ENCODE measurements around the gene OR2T27. TPM values are rescaled to one million over a fixed set of nuclear protein-coding genes. Genes with fewer than 3 reads are reported as not detected.
"Not testable (repeated sequence)": the region's sequence is repeated elsewhere in the genome, so short reads cannot be mapped to it uniquely, and the experiment has no call there.

Gene OR2T27
- total and polyA plus RNA-seq, 5 donors: not detected

DNA sequence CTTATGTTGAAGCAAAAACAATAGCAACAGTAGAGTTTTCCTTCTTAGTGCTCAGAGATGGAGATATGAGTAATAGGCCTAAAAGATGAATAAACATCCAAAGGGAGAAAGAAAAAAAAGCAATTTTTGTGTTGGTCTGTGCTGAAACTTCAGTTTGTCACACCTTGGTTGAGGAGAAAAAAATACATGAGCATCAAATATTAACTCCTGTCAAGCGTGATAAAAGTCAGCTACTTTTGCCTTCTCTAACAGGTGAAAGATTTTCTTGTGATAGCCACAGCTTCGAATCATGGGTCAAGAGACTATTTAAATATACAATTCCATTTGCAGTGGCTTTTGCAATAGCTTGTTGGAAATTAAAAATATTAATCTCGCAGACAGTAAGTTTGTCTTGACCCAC, 14.4 kb downstream of the OR2T27 start:
- H3K27me3 ChIP-seq (ENCODE audit: control insufficient read depth, insufficient read depth); H3K27ac ChIP-seq (ENCODE audit: low read length); intact Hi-C loops (cut with DNase I); H3K4me1 ChIP-seq (ENCODE audit: control insufficient read depth, insufficient read depth, low read length); H3K4me3 ChIP-seq (ENCODE audit: low read length); H3K9me3 ChIP-seq (ENCODE audit: control insufficient read depth, low read length); DNase-seq; ATAC-seq: not testable (repeated sequence)
- no CpG with 5 or more reads among the region's 3 CpGs for WGBS

DNA sequence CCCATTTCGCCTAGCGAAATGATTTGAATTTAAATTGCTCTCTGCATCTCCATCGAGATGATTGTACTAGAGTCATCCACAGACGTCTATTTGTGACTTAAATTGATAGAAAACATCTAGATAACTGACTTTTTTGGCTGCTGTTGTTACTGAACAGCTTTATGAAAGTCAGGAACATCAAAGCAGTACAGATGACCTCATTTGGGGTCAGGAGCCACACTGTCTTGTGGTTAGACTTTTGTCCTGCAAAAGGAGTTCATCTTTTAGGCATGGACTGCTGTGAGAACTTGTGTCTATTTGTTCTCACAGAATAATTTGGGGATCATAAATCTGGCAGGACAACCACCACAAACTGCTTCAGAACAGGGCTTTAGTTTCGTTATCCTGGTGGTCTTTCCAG, 15.7 kb downstream of the OR2T27 start:
- H3K27me3 ChIP-seq (ENCODE audit: control insufficient read depth, insufficient read depth); H3K4me3 ChIP-seq (ENCODE audit: low read length); H3K9me3 ChIP-seq (ENCODE audit: control insufficient read depth, low read length); intact Hi-C loops (cut with DNase I); ATAC-seq; H3K4me1 ChIP-seq (ENCODE audit: control insufficient read depth, insufficient read depth, low read length); H3K27ac ChIP-seq (ENCODE audit: low read length); DNase-seq: not testable (repeated sequence)
- WGBS: no CpG with 5 or more reads among the region's 5 CpGs

DNA sequence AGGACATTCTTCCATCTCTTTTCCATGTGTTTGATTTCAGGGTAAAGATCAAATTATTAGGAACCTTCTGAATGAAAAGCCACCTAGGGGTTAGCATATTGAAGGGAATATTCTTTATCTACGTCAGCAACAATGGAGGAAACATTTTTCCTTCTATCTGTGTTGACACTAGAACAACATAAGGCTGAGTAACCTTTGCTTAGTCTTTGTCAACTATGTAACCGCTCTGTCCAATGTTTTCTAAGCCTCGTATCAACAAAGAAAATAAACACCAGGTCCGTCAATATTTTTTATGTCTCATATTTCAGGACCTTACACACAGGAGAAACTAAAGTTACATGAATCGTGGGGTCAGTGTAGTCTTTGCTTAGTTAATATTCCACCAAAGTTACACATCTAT, 18.7 kb downstream of the OR2T27 start:
- H3K4me3 ChIP-seq (ENCODE audit: low read length); H3K27me3 ChIP-seq (ENCODE audit: control insufficient read depth, insufficient read depth); H3K4me1 ChIP-seq (ENCODE audit: control insufficient read depth, insufficient read depth, low read length); H3K27ac ChIP-seq (ENCODE audit: low read length); intact Hi-C loops (cut with DNase I); DNase-seq; H3K9me3 ChIP-seq (ENCODE audit: control insufficient read depth, low read length); ATAC-seq: not testable (repeated sequence)
- WGBS: 42% methylated on average over 2 of the region's 5 CpGs

DNA sequence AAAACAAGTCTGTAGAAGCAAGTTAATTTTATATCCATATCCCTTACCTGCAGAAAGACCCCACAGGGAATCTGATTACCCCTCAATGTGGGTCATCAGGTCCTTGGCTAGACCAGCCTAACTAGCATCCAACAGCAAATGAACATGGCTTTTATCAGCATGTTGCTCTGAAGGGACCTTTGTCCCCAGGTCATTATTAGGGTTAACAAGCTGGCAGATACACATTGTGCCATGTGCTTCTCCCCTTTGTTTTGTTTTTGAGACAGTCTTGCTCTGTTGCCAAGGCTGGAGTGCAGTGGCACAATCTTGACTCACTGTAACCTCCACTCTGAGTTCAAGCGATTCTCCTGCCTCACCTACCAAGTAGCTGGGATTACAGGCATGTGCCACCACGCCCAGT, 20.3 kb downstream of the OR2T27 start, which contains the start of gene OR2T11:
TSS of gene OR2T11 (minus strand) at position 101 of the 400 bp plus-strand sequence. CDS start 7,963 bp downstream, outside the sequence.
- intact Hi-C loops (cut with DNase I); ATAC-seq; H3K4me3 ChIP-seq (ENCODE audit: low read length); H3K27me3 ChIP-seq (ENCODE audit: control insufficient read depth, insufficient read depth); H3K4me1 ChIP-seq (ENCODE audit: control insufficient read depth, insufficient read depth, low read length); DNase-seq; H3K27ac ChIP-seq (ENCODE audit: low read length); H3K9me3 ChIP-seq (ENCODE audit: control insufficient read depth, low read length): not testable (repeated sequence)
- WGBS: no CpG with 5 or more reads among the region's 2 CpGs

DNA sequence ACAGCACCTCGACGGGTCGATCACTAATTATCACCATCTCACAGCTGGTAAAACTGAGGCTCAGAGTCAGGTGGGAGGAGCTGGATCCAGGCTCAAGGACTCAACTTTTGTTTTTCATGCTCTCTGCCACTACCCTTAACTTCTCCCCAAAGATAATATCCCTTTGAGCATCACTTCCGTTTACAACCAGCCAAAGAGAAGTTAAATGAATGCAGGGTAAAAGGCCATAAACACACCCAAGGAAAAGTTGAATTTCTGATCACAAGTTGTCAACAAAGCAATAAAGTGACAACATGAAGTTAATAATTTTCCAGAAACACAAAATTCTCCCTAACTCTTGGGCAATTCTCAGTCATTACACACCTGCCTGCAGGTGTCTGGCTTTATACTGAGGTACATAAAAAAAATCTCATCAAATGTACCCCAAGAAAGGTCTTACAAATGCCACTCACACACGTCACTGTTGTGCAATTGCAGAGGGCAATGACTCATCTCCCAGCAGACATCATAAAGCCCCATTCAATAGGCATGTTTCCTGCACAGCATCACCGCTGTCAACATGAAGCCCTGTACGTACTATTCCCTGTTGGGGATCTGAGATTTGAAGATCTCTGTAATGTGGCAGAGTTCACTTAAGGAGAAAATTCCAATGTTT, 23.8 kb downstream of the OR2T27 start:
- no peak overlapping the region for H3K27ac ChIP-seq (ENCODE audit: low read length)
- WGBS: 70% methylated on average over 7 of the region's 7 CpGs
- no peaks in the 10 kb centered on the region for H3K27me3 ChIP-seq (ENCODE audit: control insufficient read depth, insufficient read depth)
- ATAC-seq (no peak), DNase-seq (no peak)
- no peaks in the 10 kb centered on the region for H3K9me3 ChIP-seq (ENCODE audit: control insufficient read depth, low read length)
- H3K4me1 ChIP-seq (ENCODE audit: control insufficient read depth, insufficient read depth, low read length): no peaks in the 10 kb centered on the region
- intact Hi-C loops (cut with DNase I): no loop called here
- no peak overlapping the region for H3K4me3 ChIP-seq (ENCODE audit: low read length)

DNA sequence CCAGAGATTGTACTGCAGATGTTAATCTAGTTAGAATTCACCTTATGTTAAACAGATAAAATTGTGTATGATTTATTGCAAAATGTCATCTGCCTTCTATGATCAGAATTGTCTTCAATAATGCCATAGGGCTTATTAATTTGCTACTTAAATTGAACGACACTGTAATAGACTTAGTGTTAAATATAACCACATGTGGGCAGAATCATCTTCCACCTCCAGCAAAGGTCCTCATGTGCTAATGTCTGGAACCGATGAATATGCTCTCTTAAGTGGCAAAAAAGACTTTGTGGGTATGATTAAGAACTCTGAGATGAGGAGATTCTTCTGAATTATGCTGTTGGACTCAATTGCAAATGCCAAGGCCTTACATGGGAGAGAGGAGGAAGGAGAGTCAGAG, 24.8 kb downstream of the OR2T27 start:
- H3K9me3 ChIP-seq (ENCODE audit: control insufficient read depth, low read length): no peaks in the 10 kb centered on the region
- no peaks in the 10 kb centered on the region for H3K4me1 ChIP-seq (ENCODE audit: control insufficient read depth, insufficient read depth, low read length)
- DNase-seq (no peak), ATAC-seq (no peak)
- 70% methylated on average over 2 of the region's 2 CpGs for WGBS
- H3K4me3 ChIP-seq (ENCODE audit: low read length): no peak overlapping the region
- H3K27ac ChIP-seq (ENCODE audit: low read length): no peak overlapping the region
- intact Hi-C loops (cut with DNase I): no loop called here
- no peaks in the 10 kb centered on the region for H3K27me3 ChIP-seq (ENCODE audit: control insufficient read depth, insufficient read depth)

DNA sequence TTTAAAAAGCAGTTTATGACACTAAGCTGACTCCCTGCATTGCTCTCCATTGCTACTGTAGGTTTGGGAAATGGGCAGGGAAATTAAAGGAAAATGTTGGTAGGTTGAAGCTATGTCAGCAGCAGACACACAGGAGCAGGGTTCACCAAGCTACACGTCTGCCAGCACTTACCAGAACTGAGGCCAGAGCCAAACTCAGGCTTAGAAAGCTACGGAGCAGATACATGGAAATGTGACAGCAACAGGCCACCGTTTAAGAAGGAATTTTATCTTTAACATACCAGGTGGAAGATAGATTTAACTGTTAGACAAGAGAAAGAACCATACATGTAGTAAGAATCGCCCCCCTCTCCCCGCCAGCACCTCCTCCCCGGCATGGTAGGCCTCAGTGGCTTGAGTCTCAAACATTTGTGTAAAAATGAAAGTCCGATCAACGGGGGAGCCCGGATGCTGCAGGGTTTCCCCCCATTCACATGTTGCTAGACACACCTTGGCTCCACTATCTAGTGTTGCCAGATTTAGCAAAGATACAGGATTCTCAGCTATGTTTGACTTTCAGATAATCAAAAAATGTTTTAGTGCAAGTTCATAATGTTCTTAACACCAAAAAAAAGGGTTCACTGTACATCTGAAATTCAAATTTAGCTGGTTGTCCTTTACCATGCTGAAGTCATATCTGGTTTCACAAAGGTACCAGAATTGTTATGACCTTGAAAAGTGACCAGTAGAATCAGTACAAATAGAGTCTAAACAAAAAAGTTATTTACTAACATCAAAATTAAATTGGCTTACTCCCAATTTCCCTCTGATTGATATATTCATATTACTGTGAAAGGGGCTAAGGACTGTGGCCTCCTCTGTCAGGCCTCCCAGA, 27.1 kb downstream of the OR2T27 start:
- intact Hi-C loops (cut with DNase I): no loop called here
- no peak overlapping the region for H3K4me3 ChIP-seq (ENCODE audit: low read length)
- DNase-seq: no peak
- WGBS: 75% methylated on average over 9 of the region's 9 CpGs
- H3K9me3 ChIP-seq (ENCODE audit: control insufficient read depth, low read length): no peaks in the 10 kb centered on the region
- H3K27ac ChIP-seq (ENCODE audit: low read length): no peak overlapping the region
- no peaks in the 10 kb centered on the region for H3K4me1 ChIP-seq (ENCODE audit: control insufficient read depth, insufficient read depth, low read length)
- H3K27me3 ChIP-seq (ENCODE audit: control insufficient read depth, insufficient read depth): no peaks in the 10 kb centered on the region
- no peak for ATAC-seq

DNA sequence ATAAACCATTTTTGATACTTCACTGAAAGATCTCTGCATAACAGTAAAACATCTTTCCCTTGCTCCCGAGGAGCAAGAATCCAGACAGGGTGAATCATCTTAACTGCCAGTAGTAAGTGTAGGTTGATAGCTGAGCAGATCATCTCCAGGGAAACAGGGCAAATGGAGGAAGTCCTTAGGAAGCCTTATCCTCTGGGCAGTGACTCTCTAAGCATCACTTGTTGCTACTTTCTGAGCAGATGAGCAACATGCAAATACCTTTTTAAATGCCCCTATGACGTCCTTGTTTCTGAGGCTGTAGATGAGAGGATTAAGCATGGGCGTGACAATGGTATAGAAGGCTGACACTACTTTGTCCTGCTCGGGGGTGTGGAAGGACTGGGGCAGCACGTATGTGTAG, 29.4 kb downstream of the OR2T27 start:
- no peaks in the 10 kb centered on the region for H3K27me3 ChIP-seq (ENCODE audit: control insufficient read depth, insufficient read depth)
- no peaks in the 10 kb centered on the region for H3K9me3 ChIP-seq (ENCODE audit: control insufficient read depth, low read length)
- DNase-seq: no peak
- no peak overlapping the region for H3K4me3 ChIP-seq (ENCODE audit: low read length)
- no peaks in the 10 kb centered on the region for H3K4me1 ChIP-seq (ENCODE audit: control insufficient read depth, insufficient read depth, low read length)
- ATAC-seq: no peak
- intact Hi-C loops (cut with DNase I): no loop called here
- WGBS: 58% methylated on average over 5 of the region's 5 CpGs
- no peak overlapping the region for H3K27ac ChIP-seq (ENCODE audit: low read length)

DNA sequence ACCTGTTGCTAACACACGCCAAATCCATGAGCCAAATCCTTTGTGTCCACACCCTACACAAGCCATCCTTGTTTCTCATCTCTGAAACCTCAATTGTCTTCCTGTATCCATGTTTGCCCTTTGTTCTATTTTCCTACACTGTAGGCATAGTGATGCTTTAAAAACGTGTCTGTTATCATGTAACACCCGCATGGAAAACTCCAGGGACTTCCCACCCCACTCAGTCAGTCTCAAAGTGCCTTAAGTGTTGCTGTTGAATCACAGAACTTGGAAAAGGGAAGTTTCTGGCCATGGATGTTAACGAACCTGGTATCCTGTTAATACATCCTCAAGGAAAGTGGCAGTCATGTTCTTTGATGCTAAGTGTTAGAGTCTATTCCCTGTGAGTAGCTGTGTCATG, 30.2 kb downstream of the OR2T27 start:
- no peaks in the 10 kb centered on the region for H3K27me3 ChIP-seq (ENCODE audit: control insufficient read depth, insufficient read depth)
- 53% methylated on average over 4 of the region's 4 CpGs for WGBS
- ATAC-seq (no peak), DNase-seq (no peak)
- H3K4me3 ChIP-seq (ENCODE audit: low read length): no peak overlapping the region
- H3K9me3 ChIP-seq (ENCODE audit: control insufficient read depth, low read length): no peaks in the 10 kb centered on the region
- intact Hi-C loops (cut with DNase I): no loop called here
- H3K4me1 ChIP-seq (ENCODE audit: control insufficient read depth, insufficient read depth, low read length): no peaks in the 10 kb centered on the region
- H3K27ac ChIP-seq (ENCODE audit: low read length): no peak overlapping the region

DNA sequence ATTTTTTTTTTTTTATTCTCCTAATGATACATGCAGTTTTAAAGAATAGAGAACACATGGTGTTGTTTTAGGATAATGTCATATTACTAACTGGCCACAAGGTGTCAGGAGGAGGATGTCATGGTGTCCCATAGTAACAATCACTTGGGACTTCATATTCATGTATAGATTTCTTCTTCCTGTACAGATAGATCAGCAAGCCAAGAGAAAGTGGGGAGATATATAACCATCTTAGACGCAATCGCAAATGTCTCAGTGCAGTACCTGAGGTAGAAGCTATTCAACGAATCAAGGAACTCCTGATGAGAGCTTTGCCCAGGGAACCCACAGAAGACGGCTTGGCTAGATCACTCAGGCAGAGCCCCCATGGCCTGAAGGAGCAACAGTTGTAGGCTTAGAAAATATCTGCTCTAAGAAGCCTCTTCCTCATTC, 32.7 kb downstream of the OR2T27 start:
- H3K4me1 ChIP-seq (ENCODE audit: control insufficient read depth, insufficient read depth, low read length): no peaks in the 10 kb centered on the region
- ATAC-seq: no peak
- no peak overlapping the region for H3K4me3 ChIP-seq (ENCODE audit: low read length)
- H3K27ac ChIP-seq (ENCODE audit: low read length): no peak overlapping the region
- WGBS: 62% methylated on average over 4 of the region's 4 CpGs
- no peak for DNase-seq
- H3K27me3 ChIP-seq (ENCODE audit: control insufficient read depth, insufficient read depth): no peaks in the 10 kb centered on the region
- H3K9me3 ChIP-seq (ENCODE audit: control insufficient read depth, low read length): no peaks in the 10 kb centered on the region
- intact Hi-C loops (cut with DNase I): loop anchor here in 2 of 4 donors (5.0 kb wide), 1 partner anchor 185 kb away; no protein-coding TSS in a partner anchor

DNA sequence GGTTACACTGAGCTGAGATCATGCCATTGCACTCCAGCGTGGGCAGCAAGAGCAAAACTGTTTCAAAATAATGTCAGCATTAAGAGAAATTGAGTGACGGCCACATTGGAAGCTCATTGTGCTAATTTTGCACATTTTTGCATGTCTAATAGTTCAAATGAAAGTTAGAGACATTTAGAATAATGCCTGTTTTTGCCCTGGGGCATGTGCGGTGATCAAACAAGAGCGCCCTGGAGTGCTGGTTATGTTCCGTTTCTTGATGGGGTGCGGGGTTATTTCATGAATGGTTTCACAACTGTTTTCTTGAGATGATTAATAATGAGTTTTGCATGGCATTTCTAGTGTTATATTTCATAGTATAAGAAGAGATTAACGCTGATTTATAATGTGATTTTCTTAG, 33.6 kb downstream of the OR2T27 start:
- intact Hi-C loops (cut with DNase I): loop anchor here in 3 of 4 donors (2.0 to 5.0 kb wide), 2 partner anchors 185 to 186 kb away; no protein-coding TSS in a partner anchor
- H3K27me3 ChIP-seq (ENCODE audit: control insufficient read depth, insufficient read depth): no peaks in the 10 kb centered on the region
- no peaks in the 10 kb centered on the region for H3K9me3 ChIP-seq (ENCODE audit: control insufficient read depth, low read length)
- WGBS: 63% methylated on average over 7 of the region's 7 CpGs
- H3K4me1 ChIP-seq (ENCODE audit: control insufficient read depth, insufficient read depth, low read length): no peaks in the 10 kb centered on the region
- no peak for ATAC-seq
- H3K27ac ChIP-seq (ENCODE audit: low read length): no peak overlapping the region
- no peak overlapping the region for H3K4me3 ChIP-seq (ENCODE audit: low read length)
- DNase-seq: no peak

All from right cardiac atrium (tissue), 5 donors.